Measurements from ENCODE around the gene ALDH1L1. TPM values are rescaled to one million over a fixed set of nuclear protein-coding genes. Genes with fewer than 3 reads are reported as not detected.

Gene ALDH1L1
- total RNA-seq, 1 donor from 2014 or later: not detected

GRCh38 chr3:126125341-126125740 is 55.0 kb downstream of the ALDH1L1 start:
- H3K4me1 Mint-ChIP-seq (ENCODE audit: low read depth): no peaks in the 10 kb centered on the region
- no peak for DNase-seq (ENCODE audit: low spot score)
- no peaks in the 10 kb centered on the region for H3K9me3 Mint-ChIP-seq
- no peaks in the 10 kb centered on the region for H3K36me3 Mint-ChIP-seq (ENCODE audit: low read depth)
- no peak overlapping the region for H3K4me3 Mint-ChIP-seq
- H3K27ac Mint-ChIP-seq: no peak overlapping the region
- H3K27me3 Mint-ChIP-seq (ENCODE audit: insufficient read depth): peaks cover 2% of the 10 kb centered on the region
- intact Hi-C loops (cut with micrococcal nuclease): no loop called here

- no peak for DNase-seq (ENCODE audit: low spot score)
- H3K27me3 Mint-ChIP-seq (ENCODE audit: insufficient read depth): peaks cover 2% of the 10 kb centered on the region
- intact Hi-C loops (cut with micrococcal nuclease): no loop called here
- no peaks in the 10 kb centered on the region for H3K9me3 Mint-ChIP-seq
- H3K4me3 Mint-ChIP-seq: no peak overlapping the region
- H3K36me3 Mint-ChIP-seq (ENCODE audit: low read depth): no peaks in the 10 kb centered on the region
- H3K27ac Mint-ChIP-seq: no peak overlapping the region
- no peaks in the 10 kb centered on the region for H3K4me1 Mint-ChIP-seq (ENCODE audit: low read depth)
These were observed 55.5 kb downstream of the ALDH1L1 start for GRCh38 chr3:126124896-126125295.

GRCh38 chr3:126124148-126124868 is 56.1 kb downstream of the ALDH1L1 start:
- Mint-ChIP-seq H3K27ac (no peak overlapping the region), H3K4me3 (no peak overlapping the region)
- intact Hi-C loops (cut with micrococcal nuclease): no loop called here

DNA sequence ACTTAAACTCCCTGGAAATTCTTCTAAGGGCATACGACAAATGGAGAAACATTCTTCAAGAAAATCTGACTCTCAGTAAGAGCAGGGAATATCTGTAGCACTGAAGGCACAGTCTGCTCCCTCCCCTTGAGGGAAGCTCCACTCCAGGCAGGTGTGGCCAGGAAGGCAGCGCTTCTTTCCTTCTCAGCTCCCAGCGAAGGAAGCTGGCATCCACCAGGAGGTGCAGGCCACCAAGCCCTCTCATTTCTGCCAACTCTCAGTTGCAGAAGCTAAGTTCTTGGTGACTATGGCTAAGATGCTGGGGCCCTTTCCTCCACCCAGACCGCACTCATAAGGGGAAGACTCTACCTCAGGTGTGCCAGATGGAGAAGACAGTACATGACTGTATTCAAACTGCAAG is 58.8 kb downstream of the ALDH1L1 start:
- Mint-ChIP-seq H3K9me3 (no peaks in the 10 kb centered on the region), H3K36me3 (ENCODE audit: low read depth) (no peaks in the 10 kb centered on the region), H3K27ac (no peak overlapping the region), H3K4me3 (no peak overlapping the region), H3K27me3 (ENCODE audit: insufficient read depth) (peaks cover 2% of the 10 kb centered on the region), H3K4me1 (ENCODE audit: low read depth) (no peaks in the 10 kb centered on the region)
- intact Hi-C loops (cut with micrococcal nuclease): no loop called here
- DNase-seq (ENCODE audit: low spot score): no peak

More at GRCh38 chr3:126124148-126124868, 56.1 kb downstream of the ALDH1L1 start:
- no peak for DNase-seq (ENCODE audit: low spot score)
- Mint-ChIP-seq H3K4me1 (ENCODE audit: low read depth) (no peaks in the 10 kb centered on the region), H3K9me3 (no peaks in the 10 kb centered on the region), H3K36me3 (ENCODE audit: low read depth) (no peaks in the 10 kb centered on the region), H3K27me3 (ENCODE audit: insufficient read depth) (peaks cover 2% of the 10 kb centered on the region)

GRCh38 chr3:126121074-126121473 is 59.3 kb downstream of the ALDH1L1 start:
- DNase-seq (ENCODE audit: low spot score): no peak
- Mint-ChIP-seq H3K36me3 (ENCODE audit: low read depth) (no peaks in the 10 kb centered on the region), H3K4me1 (ENCODE audit: low read depth) (no peaks in the 10 kb centered on the region), H3K27ac (no peak overlapping the region), H3K9me3 (no peaks in the 10 kb centered on the region), H3K4me3 (no peak overlapping the region), H3K27me3 (ENCODE audit: insufficient read depth) (peaks cover 2% of the 10 kb centered on the region)
- intact Hi-C loops (cut with micrococcal nuclease): no loop called here

DNA sequence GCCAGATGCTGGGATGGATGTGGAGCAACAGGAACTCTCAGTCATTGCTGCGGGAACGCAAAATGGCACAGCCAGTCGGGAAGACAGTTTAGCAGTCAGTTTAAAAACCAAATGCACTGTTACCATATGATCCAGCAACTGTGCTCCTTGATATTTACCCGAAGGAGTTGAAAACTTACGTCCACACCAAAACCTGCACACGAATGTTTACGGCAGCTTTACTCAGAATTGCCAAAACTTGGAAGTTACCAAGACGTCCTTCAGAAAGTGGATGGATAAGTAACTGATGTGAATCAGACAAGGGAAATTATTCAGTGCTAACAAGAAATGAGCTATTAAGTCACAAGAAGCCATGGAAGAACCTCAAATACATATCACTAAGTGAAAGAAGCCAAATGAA is 60.4 kb downstream of the ALDH1L1 start:
- no peaks in the 10 kb centered on the region for H3K36me3 Mint-ChIP-seq (ENCODE audit: low read depth)
- H3K9me3 Mint-ChIP-seq: no peaks in the 10 kb centered on the region
- no peak overlapping the region for H3K4me3 Mint-ChIP-seq
- peaks cover 2% of the 10 kb centered on the region for H3K27me3 Mint-ChIP-seq (ENCODE audit: insufficient read depth)
- intact Hi-C loops (cut with micrococcal nuclease): no loop called here
- no peak overlapping the region for H3K27ac Mint-ChIP-seq
- H3K4me1 Mint-ChIP-seq (ENCODE audit: low read depth): no peaks in the 10 kb centered on the region
- DNase-seq (ENCODE audit: low spot score): no peak

DNA sequence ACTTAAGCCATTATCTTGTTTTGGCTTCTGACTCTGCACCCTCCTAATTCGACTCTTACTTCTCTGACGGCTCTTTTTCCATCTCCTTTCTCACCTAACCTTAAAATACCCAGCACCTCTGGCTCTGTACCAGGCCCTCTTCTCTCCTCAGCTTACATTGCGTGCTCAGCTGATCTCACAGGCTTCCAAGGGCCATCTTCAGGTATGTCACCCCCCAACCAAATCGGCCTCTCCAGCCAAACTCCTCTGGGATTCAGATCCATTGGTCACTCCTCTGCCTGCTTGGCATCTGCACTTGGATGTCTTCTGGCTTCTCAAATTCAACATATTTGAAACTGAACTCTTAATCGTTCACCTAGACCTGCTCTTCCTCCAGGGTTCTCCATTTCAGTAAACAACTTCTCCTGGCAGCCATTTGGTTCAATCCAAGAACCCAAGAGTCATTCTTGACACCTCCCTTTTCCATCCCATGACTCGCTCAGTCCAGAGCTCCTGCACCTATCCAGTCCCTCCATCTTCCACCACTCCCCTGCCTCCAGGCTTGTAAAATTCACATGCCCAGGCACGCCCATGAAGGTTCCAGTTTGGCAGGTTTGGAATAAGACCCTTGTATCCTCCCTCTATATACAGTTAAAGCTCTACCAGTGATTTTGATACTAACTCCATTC is 61.2 kb downstream of the ALDH1L1 start:
- no peak for DNase-seq (ENCODE audit: low spot score)
- peaks cover 2% of the 10 kb centered on the region for H3K27me3 Mint-ChIP-seq (ENCODE audit: insufficient read depth)
- intact Hi-C loops (cut with micrococcal nuclease): no loop called here
- no peaks in the 10 kb centered on the region for H3K9me3 Mint-ChIP-seq
- no peak overlapping the region for H3K4me3 Mint-ChIP-seq
- H3K27ac Mint-ChIP-seq: no peak overlapping the region
- H3K36me3 Mint-ChIP-seq (ENCODE audit: low read depth): no peaks in the 10 kb centered on the region
- no peaks in the 10 kb centered on the region for H3K4me1 Mint-ChIP-seq (ENCODE audit: low read depth)

DNA sequence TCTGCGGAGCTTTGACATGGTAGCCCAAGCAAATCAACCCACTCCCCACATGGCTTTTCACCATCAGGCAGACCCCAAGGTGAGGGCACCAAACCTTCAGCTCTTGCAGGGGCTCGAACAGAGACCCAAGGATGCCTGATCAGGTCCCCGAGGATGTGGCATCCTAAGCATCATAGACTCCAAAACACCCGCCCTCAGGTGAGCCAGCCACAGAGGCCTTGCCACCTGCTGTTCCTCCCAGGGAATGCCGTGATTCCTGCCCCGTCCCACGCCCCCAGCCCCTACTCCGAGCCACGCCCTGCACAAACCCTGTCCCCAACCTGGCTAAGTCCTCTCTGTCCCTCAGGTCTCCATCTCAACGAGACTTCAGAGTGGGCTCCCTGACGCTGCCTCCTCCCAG is 61.8 kb downstream of the ALDH1L1 start:
- no peak for DNase-seq (ENCODE audit: low spot score)
- intact Hi-C loops (cut with micrococcal nuclease): no loop called here
- no peak overlapping the region for H3K27ac Mint-ChIP-seq
- peaks cover 2% of the 10 kb centered on the region for H3K27me3 Mint-ChIP-seq (ENCODE audit: insufficient read depth)
- H3K36me3 Mint-ChIP-seq (ENCODE audit: low read depth): no peaks in the 10 kb centered on the region
- H3K9me3 Mint-ChIP-seq: no peaks in the 10 kb centered on the region
- H3K4me3 Mint-ChIP-seq: no peak overlapping the region
- no peaks in the 10 kb centered on the region for H3K4me1 Mint-ChIP-seq (ENCODE audit: low read depth)

GRCh38 chr3:126117786-126118185 is 62.6 kb downstream of the ALDH1L1 start:
- intact Hi-C loops (cut with micrococcal nuclease): no loop called here
- DNase-seq (ENCODE audit: low spot score): no peak
- no peaks in the 10 kb centered on the region for H3K4me1 Mint-ChIP-seq (ENCODE audit: low read depth)

DNA sequence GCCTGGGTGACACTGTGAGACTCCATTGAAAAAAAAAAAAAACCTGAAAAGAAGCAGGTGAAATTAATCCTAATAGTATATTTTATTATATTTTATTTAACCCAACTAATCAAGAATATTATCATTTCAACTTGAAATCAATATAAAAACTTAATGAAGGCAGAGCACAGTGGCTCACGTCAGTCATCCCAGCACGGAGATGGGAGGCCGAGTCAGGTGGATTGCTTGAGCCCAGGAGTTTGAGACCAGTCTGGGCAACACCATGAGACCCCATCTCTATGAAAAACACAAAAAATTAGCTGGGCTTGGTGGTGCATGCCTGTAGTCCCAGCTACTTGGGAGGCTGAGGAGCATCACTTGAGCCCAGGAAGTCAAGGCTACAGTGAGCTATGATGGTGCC is 63.2 kb downstream of the ALDH1L1 start:
- no peaks in the 10 kb centered on the region for H3K4me1 Mint-ChIP-seq (ENCODE audit: low read depth)
- no peak overlapping the region for H3K4me3 Mint-ChIP-seq
- H3K9me3 Mint-ChIP-seq: no peaks in the 10 kb centered on the region
- H3K27ac Mint-ChIP-seq: no peak overlapping the region
- H3K36me3 Mint-ChIP-seq (ENCODE audit: low read depth): no peaks in the 10 kb centered on the region
- intact Hi-C loops (cut with micrococcal nuclease): no loop called here
- H3K27me3 Mint-ChIP-seq (ENCODE audit: insufficient read depth): peaks cover 2% of the 10 kb centered on the region
- no peak for DNase-seq (ENCODE audit: low spot score)

More at GRCh38 chr3:126117786-126118185, 62.6 kb downstream of the ALDH1L1 start:
- Mint-ChIP-seq H3K9me3 (no peaks in the 10 kb centered on the region), H3K36me3 (ENCODE audit: low read depth) (no peaks in the 10 kb centered on the region), H3K4me3 (no peak overlapping the region), H3K27me3 (ENCODE audit: insufficient read depth) (peaks cover 2% of the 10 kb centered on the region), H3K27ac (no peak overlapping the region)

DNA sequence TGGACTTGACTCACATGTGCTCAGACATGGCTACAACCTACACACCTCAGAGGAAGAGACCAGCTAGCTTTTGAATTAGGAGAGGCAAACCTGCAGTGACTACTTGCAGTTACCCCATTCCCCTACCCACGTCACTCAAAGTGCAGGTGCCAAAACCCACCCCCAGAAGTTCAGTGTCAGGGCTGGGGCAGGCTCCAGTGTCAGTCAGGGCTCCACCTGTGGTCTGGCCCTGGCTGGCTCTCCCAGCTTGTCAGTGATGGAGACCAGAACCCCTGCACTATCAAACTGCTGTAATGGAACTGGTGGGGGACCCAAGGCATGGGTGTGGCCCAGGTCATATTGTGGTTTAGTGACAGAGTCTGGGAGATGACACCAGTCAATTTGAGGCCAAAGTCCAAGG is 63.9 kb downstream of the ALDH1L1 start:
- Mint-ChIP-seq H3K27me3 (ENCODE audit: insufficient read depth) (peaks cover 2% of the 10 kb centered on the region), H3K4me1 (ENCODE audit: low read depth) (no peaks in the 10 kb centered on the region), H3K4me3 (no peak overlapping the region), H3K27ac (no peak overlapping the region), H3K9me3 (no peaks in the 10 kb centered on the region), H3K36me3 (ENCODE audit: low read depth) (no peaks in the 10 kb centered on the region)
- DNase-seq (ENCODE audit: low spot score): no peak
- intact Hi-C loops (cut with micrococcal nuclease): no loop called here

GRCh38 chr3:126114443-126115386 is 65.7 kb downstream of the ALDH1L1 start:
- H3K36me3 Mint-ChIP-seq (ENCODE audit: low read depth): no peaks in the 10 kb centered on the region
- no peak for DNase-seq (ENCODE audit: low spot score)

More at GRCh38 chr3:126114443-126115386, 65.7 kb downstream of the ALDH1L1 start:
- intact Hi-C loops (cut with micrococcal nuclease): no loop called here
- Mint-ChIP-seq H3K27me3 (ENCODE audit: insufficient read depth) (no peaks in the 10 kb centered on the region), H3K27ac (no peak overlapping the region), H3K4me1 (ENCODE audit: low read depth) (no peaks in the 10 kb centered on the region), H3K9me3 (no peaks in the 10 kb centered on the region), H3K4me3 (no peak overlapping the region)
